GM21423 (cell line): ENCODE measurements around the gene CD300A.
"Not testable (repeated sequence)": the region's sequence is repeated elsewhere in the genome, so short reads cannot be mapped to it uniquely, and the experiment has no call there.

Source experiments
- ATAC-seq: cut with Tn5 transposase; IDR thresholded peaks from one replicate; pipeline ENCODE4 v1.9.1; 2021; ENCODE audit warnings: mild to moderate bottlenecking, moderate library complexity; ENCODE audit not compliant: unreplicated experiment

Gene CD300A

DNA sequence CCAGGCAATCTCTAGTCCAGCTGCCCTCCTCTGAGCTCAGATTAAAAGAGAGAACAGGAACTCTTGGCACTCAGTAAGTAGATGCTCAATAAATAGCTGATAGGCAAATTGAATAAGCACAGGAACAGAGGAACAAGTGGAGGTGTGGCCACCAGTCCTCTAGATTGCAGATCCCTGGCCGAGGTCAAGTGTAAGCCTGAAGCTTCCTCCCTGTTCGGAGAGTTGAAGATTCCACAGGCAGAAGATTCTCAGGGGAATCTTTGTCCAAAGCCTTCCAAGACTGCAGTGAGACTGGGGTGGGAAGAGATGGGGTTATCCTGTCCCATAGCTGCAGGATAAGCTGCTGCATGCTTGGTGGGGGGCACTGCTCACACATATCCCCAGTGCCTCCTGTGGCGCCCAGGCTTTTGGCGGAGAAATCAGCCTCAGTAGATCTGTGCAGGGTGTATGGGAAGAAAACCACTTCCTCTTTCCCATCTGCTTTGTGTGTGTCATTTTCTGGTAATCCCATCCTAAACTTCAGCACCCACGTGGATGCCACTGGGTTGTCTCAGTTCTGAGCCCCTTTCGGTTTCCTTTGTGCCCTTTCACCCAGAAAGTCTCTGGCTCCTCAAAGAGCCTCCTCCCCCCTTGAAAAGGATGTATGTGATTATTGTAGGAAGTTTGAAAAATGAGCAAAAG is 12.1 kb downstream of the CD300A start:
- ATAC-seq: no peak

DNA sequence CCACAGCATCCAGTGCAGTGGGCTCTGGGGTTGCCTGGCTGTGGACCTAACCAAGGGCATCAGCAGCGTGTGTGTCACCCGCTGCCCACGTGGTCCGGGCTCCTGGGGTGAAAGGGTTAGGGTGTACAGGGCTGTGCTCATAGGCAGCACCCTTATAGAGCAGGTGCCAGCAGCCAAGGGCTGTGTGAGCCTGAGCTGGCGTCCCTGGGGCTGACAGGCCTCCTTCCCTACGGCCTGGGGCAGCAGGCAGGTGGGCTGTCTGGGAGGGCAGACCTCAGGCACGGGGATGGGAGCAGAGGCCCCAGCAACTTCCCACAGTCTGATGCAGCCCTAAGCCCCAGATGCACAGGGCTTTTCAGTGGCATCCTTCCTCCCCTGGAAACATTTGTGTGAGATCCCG is 13.9 kb downstream of the CD300A start:
- no peak for ATAC-seq

DNA sequence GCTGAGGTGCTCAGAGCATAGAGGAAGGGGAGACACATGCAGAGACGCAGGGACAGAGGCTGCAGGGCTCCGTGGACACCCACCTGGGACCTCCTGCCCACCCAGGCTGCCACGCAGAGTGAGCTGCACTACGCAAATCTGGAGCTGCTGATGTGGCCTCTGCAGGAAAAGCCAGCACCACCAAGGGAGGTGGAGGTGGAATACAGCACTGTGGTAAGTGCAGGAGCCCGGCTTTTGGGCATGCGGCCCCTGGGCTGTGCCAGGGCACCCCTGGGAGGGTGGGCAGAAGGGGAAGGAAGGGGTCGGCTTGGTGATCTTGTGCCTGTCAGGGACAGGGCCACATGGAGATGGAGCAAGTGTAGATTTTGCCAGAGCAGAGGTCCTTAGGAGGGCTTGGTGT is 15.2 kb downstream of the CD300A start:
- no peak for ATAC-seq

DNA sequence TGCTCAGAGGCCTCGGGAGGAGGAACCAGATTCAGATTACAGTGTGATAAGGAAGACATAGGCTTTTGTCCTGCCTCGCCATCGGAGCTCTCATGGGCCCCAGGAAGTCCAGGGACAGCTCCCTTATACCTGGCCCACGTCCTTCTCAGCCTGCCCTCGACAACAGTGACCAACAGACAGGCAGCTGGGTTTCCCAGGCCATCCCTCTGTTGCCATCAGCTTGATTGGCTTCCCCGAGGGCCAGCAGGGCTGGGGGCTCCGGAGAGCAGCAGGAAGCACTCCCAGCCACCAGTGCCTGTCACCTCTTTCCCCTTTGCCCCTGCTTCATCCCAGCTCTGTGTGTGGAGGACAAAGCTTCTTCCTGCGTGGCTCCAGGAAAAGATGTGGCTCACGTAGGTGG is 17.6 kb downstream of the CD300A start:
- ATAC-seq: no peak

DNA sequence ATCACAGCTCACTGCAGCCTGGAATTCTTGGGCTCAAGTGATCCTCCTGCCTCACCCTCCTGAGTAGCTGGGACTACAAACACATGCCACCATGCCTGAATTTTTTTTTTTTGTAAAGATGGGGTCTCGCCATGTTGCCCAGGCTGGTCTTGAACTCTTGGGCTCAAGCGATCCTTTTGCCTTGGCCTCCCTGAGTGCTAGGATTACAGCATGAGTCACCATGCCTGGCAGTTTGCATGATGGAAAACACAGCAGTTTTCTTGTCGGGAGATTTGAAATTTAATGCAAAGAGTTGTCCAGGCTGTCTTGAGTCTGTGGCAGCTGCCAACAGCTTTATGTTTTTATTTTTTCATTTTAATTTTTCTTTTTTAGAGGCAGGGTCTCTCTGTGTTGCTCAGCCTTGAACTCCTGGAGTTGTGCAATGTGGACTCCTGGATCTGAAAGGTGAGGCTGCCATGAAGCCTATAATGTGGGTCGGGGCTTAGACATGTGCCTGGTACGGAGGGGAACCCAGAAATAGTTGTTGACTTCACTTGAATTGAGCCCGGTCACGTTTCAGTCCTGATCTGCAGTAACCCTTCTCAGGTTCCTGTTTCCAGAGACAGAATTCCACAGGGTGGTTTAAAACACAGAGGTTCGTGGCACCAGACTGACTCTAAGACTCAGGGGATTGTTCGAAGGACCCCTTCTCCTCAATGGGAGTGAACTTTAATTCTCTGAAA is 18.7 kb downstream of the CD300A start:
- no peak for ATAC-seq

DNA sequence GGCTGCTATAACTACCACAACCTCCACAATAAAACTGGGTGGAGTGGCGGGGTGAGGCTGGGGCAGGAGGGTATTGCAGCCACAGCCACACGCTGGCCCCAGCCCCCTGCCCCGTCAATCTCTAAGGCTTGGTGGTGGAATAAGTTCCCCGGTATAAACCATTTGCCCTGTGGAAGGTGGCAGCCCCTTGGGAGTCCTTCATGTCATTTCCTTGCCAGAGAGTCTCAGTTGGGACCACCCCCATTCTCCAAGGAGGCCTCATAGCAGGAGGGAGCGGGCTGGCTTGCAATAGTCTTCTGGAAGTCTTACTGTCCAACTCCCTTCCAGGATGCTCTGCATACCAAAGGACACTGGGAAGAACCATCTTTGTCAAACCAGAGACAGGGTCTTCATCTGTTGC is 19.4 kb downstream of the CD300A start:
- no peak for ATAC-seq

DNA sequence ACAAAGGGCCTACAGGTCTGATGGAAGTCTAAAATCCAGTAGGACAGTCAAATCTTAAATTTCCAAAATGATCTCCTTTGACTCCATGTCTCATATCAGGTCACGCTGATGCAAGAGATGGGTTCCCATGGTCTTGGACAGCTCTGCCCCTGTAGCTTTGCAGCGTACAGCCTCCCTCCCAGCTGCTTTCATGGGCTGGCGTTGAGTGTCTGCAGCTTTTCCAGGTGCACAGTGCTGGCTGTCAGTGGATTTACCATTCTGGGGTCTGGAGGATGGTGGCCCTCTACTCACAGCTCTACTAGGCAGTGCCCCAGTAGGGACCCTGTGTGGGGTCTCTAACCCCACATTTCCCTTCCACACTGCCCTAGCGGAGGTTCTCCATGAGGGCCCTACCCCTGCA is 21.8 kb downstream of the CD300A start:
- ATAC-seq: not testable (repeated sequence)

DNA sequence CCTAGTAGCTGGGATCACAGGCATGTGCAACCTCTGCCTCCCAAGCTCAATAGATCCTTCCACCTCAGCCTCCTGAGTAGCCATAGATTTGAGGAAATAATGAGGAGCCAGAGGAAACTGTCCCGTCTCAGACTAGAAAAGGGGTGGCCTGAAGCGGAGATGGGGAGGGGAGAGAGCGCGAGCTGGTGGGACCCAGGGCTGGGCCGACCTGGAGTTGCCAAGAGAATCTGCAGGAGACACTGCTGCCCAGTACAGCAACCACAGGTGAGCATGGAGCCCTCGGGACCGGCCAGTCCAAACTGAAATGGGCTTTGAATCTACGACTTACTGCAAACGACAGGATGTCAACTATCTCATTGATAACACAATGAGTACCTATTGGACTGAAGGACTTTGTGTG is 24.3 kb downstream of the CD300A start:
- ATAC-seq: no peak

DNA sequence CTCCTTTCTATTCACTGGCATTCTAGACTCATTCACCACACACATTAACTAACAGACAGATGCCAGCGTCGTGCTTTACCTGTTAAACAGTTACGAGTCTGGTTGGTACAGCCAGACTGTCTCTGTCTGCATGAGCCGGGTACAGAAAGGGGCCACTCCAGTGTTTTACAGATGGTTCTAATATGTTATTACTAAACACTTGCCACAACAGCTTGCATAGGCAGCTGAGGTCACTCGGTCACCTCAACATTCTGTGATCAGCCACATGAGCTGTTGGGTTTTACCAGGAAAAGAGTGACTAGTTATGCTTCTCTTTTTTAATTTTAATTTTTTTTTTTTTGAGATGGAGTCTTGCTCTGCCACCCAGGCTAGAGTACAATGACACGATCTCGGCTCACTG is 25.2 kb downstream of the CD300A start:
- no peak for ATAC-seq

DNA sequence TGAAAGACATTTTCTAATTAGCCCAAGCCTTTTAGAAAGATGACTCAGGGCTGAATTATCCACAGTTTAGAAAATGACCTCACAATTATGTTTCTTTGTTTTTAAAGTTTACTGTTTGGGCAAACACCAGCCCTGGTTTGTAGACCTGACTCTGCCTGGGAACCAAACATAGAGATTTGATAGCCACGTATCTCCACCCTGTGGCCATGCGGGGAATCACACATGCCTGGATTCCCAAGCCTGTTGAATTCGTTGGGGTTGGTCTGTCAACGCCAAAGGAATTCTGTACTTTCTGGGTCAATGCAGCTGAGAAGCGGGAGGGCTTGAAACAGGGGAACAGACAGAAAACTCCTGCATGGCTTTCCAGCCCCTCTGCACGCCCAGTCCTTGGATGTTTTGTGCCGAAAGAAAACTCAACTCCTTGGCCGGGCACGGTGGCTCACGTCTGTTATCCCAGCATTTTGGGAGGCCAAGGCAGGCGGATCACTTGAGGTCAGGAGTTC is 26.9 kb downstream of the CD300A start:
- ATAC-seq: no peak

DNA sequence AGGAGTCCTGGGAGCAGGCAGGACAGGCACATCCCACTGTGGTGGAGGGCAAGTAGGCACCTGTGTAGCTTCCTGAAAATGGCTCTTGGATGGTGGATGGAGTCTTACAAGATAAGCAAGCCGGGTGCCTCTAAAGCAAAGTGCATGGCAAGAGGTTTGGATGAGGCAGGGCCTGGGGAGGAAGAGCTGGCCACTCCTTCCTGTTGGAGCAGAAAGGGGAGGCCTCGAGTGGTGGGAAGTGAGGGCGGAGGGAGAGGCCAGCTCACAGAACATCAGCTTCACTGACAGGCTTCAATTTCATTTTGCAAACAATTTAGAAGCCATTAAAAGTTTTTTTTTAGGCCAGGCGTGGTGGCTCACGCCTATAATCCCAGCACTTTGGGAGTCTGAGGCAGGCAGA is 31.0 kb downstream of the CD300A start:
- no peak for ATAC-seq

DNA sequence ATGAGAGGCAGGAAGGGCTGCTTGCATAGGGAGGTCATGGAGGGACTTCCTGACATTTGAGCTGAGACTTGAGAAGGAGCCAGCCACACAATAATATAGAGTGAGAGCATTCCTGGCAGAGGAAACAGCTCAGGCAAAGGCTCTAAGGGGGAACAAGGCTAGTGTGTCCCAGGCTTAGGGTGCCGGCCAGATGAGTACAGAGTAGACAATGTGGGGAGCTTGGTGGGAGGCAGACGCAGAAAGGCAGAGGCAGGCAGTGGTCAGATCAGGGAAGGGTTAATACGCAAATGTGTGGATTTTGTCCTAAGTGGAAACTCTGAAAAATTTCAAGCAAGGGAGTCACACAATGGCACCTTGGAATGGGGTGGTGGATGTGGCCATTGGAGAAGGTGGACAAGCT is 33.6 kb downstream of the CD300A start:
- no peak for ATAC-seq

DNA sequence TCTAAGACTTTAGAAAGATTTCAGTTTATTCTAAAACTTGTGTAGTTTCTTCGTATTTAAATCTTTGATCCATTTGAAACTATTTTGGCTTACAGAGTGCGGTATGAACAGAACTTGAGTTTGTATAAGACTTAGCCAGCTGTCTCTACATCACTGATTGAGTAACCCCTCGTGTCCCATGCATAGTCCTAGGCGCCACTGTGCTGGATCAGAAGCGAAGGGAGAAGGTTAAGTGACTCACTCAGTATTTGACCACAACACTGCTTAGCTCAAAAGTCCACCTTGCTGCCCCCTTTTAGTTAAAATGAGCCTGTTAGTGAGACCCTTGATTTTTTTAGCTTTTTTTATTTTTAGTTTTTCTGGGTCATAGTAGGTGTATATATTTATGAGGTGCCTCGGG is 36.4 kb downstream of the CD300A start:
- ATAC-seq: no peak

DNA sequence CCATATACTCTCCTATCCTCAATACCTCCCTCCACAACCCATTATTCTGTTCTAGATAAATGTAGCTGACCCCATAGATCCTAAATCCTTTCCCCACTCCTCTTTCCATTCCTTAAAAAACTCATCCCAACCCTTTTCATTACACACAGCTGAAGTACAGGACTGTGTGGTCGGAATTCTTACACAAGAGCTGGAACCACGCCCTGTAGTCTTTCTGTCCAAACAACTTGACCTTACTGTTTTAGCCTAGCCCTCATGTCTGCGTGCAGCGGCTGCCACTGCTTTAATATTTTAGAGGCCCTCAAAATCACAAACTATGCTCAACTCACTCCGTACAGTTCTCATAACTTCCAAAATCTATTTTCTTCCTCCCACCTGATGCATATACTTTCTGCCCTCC is 37.5 kb downstream of the CD300A start:
- not testable (repeated sequence) for ATAC-seq

DNA sequence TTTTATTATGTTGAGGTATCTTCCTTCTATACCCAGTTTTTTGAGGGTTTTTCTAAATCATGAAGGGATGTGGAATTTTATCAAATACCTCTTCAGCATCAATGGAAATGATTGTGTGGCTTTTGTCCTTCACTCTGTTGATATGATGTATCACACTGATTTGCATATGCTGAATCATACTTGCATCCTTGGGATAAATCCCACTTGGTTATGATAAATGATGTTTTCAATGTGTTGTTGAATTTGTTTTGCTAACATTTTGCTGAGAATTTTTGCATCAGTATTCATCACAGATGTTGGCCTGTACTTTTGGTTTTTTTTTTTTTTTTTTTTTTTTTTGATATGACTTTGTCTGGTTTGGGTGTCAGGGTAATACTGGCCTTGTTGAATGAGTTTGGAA is 41.7 kb downstream of the CD300A start:
- no peak for ATAC-seq

DNA sequence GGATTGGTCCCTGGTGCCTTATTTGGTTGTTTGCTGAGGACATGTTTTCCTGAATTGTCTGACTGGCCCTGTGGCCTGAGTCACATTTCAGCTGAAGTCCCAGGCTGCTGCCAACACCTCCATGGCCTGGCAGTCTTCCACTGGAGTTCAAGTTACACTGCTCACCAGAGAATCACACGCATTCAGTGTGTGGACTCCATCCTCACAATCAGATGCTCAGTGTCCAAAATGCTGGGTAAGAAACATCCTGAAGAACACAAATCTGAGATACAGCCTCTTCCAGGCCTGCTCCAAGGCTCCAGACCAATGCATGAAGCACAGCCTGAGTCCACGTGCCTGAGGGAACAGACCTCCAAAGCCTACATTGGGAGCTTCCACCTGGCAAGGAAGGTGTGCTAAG is 45.6 kb downstream of the CD300A start:
- ATAC-seq: no peak

DNA sequence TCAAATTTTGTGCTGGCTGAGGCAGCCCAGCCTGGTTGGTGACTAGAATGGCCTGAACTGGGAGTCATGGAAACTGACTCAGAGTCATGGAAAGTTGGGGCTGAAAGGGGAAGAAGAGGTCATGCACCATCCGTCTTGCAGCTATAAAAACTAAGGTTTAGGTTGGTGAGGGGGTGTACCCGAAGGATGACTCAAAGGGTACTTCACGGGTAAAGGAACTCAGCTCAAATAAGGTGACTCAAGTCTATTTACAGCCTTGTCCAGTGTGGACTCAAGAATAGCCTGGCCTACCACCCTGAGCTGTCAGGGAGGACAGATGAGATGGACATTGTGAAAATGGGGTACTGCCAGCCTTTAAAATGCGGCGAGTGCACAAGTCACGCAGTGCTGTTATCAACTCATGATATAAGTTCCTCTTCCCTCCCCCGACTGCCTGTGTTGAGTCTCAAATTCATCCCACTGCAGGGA is 46.2 kb downstream of the CD300A start:
- peak; percentile 43 for ATAC-seq

DNA sequence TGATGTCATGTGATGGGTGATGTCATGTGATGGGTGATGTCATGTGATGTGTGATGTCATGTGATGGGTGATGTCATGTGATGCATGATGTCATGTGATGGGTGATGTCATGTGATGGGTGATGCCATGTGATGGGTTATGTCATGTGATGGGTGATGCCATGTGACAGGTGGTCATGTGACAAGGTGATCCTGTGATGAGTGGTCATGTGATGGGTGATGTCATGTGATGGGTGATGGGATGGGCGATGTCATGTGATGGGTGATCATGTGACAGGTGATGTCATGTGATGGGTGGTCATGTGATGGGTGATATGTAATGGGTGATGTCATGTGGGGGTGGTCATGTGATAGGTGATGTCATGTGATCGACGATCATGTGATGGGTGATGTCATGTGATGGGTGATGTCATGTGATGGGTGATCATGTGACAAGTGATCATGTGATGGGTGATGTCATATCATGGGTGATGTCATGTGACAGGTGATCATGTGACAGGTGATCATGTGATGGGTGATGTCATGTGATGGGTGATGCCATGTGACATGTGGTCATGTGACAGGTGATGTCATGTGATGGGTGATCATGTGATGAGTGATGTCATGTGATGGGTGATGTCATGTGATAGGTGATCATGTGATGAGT is 47.7 kb downstream of the CD300A start:
- ATAC-seq: no peak

DNA sequence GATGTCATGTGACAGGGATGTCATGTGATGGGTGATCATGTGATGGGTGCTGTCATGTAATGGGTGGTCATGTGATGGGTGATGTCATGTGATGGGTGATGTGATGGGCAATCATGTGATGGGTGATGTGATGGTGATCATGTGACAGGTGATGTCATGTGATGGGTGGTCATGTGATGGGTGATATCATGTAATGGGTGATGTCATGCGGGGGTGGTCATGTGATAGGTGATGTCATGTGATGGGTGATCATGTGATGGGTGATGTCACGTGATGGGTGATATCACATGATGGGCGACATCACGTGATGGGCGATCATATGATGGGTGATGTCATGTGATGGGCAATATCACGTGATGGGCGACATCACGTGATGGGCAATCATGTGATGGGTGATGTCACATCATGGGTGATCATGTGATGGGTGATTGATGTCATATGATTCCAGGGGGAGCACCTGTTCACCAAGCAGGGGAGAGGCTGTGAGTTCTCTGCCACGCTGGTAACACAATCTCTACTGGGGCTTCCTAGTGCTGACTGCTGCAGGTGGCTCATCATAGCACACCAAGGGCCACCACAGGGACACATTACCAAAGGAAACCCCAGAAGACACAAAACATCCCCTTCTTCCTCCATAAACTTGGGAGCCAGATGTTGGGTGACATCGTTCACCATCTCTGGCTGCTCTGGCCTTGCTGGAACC is 48.3 kb downstream of the CD300A start:
- ATAC-seq: no peak

DNA sequence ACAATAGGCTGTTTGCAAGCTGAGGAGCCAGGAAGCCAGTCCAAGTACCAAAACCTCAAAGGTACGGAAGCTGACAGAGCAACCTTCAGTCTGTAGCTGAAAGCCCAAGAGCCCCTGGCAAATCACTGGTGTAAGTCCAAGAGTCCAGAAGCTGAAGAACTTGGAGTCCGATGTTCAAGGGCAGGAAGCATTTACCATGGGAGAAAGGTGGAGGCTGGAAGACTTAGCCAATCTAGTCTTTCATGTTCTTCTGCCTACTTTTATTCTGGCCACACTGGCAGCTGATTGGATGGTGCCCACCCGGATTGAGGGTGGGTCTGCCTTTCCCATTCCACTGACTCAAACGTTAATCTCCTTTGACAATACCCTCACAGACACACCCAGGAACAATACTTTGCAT is 49.5 kb downstream of the CD300A start:
- no peak for ATAC-seq

DNA sequence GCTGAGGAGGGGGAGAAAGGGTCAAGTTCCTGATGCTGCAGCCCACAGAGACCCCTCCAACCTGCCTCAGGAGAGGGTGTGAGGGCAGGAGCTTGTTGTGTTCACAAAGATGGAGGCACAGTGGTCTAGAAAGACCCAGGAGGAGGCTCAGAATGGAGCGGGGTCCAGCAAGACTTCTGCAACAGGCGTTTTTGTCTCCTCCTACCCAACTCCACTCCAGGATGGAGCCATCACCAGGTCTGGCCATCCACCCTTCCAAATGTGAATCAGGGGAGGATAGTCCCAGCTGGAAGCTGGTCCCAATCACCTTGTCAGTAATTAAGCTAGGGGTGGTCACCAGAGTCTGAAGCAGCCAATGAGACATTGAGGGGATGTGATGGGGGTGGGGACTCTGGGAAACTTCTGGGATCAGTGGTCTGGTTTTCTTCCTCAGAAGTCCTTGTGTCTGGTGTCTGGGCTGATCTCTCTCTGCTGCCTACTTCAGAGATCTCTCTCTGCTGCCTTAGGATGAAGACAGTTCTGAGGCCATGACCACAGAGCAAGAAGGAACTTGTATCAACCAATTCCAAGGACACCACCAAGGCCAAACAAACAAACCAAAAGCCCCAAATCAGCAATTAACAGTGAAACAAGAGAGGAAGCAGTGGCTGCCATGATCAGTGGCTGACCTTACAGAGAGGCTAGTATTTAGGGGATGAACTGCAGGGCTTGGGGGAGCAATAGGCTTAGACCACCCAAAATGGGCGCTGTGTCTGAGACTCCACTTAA is 50.3 kb downstream of the CD300A start:
- no peak for ATAC-seq
